ENCODE measurements around the gene CALD1.

CALD1 gene

GRCh38 chr7:134802762-134803161 is 23.3 kb downstream of the CALD1 start:
- Histone ChIP-seq H3K9ac (ENCODE audit: low read depth in 1 of 2, low read length in 2 of 2) (no peak overlapping the region), H3K4me1 (ENCODE audit: control insufficient read depth in 1 of 2, insufficient read depth in 2 of 2, low read length in 2 of 2) (no peaks in the 10 kb centered on the region), H3K27ac (ENCODE audit: low read depth, low read length) (no peak overlapping the region), H3K4me3 (ENCODE audit: low read depth in 1 of 2, low read length in 2 of 2) (no peak overlapping the region), H3K27me3 (ENCODE audit: control insufficient read depth in 1 of 2, insufficient read depth in 2 of 2, low read length in 2 of 2) (no peaks in the 10 kb centered on the region), H3K9me3 (ENCODE audit: control insufficient read depth in 1 of 2, low read length in 2 of 2) (peaks cover 0 to 4% of the 10 kb centered on the region in 2 donors), H3K36me3 (ENCODE audit: control insufficient read depth in 1 of 2, insufficient read depth in 2 of 2, low read length in 2 of 2) (no peaks in the 10 kb centered on the region)

GRCh38 chr7:134804351-134804750 is 24.9 kb downstream of the CALD1 start:
- H3K4me1 ChIP-seq (ENCODE audit: control insufficient read depth in 1 of 2, insufficient read depth in 2 of 2, low read length in 2 of 2) = no peaks in the 10 kb centered on the region
- H3K4me3 ChIP-seq (ENCODE audit: low read depth in 1 of 2, low read length in 2 of 2) = no peak overlapping the region
- no peak overlapping the region for H3K27ac ChIP-seq (ENCODE audit: low read depth, low read length)
- no peaks in the 10 kb centered on the region for H3K27me3 ChIP-seq (ENCODE audit: control insufficient read depth in 1 of 2, insufficient read depth in 2 of 2, low read length in 2 of 2)
- no peak overlapping the region for H3K9ac ChIP-seq (ENCODE audit: low read depth in 1 of 2, low read length in 2 of 2)
- H3K9me3 ChIP-seq (ENCODE audit: control insufficient read depth in 1 of 2, low read length in 2 of 2) = peaks cover 0 to 4% of the 10 kb centered on the region in 2 donors
- no peaks in the 10 kb centered on the region for H3K36me3 ChIP-seq (ENCODE audit: control insufficient read depth in 1 of 2, insufficient read depth in 2 of 2, low read length in 2 of 2)

GRCh38 chr7:134804854-134805253 is 25.4 kb downstream of the CALD1 start:
- Histone ChIP-seq H3K27me3 (ENCODE audit: control insufficient read depth in 1 of 2, insufficient read depth in 2 of 2, low read length in 2 of 2) (no peaks in the 10 kb centered on the region), H3K9me3 (ENCODE audit: control insufficient read depth in 1 of 2, low read length in 2 of 2) (peaks cover 0 to 4% of the 10 kb centered on the region in 2 donors), H3K4me3 (ENCODE audit: low read depth in 1 of 2, low read length in 2 of 2) (no peak overlapping the region), H3K36me3 (ENCODE audit: control insufficient read depth in 1 of 2, insufficient read depth in 2 of 2, low read length in 2 of 2) (no peaks in the 10 kb centered on the region), H3K4me1 (ENCODE audit: control insufficient read depth in 1 of 2, insufficient read depth in 2 of 2, low read length in 2 of 2) (no peaks in the 10 kb centered on the region), H3K9ac (ENCODE audit: low read depth in 1 of 2, low read length in 2 of 2) (no peak overlapping the region), H3K27ac (ENCODE audit: low read depth, low read length) (no peak overlapping the region)

- H3K9me3 ChIP-seq (ENCODE audit: control insufficient read depth in 1 of 2, low read length in 2 of 2) = peaks cover 0 to 4% of the 10 kb centered on the region in 2 donors
- H3K27ac ChIP-seq (ENCODE audit: low read depth, low read length) = no peak overlapping the region
- H3K27me3 ChIP-seq (ENCODE audit: control insufficient read depth in 1 of 2, insufficient read depth in 2 of 2, low read length in 2 of 2) = no peaks in the 10 kb centered on the region
- peaks cover 0 to 8% of the 10 kb centered on the region in 2 donors for H3K4me1 ChIP-seq (ENCODE audit: control insufficient read depth in 1 of 2, insufficient read depth in 2 of 2, low read length in 2 of 2)
- no peaks in the 10 kb centered on the region for H3K36me3 ChIP-seq (ENCODE audit: control insufficient read depth in 1 of 2, insufficient read depth in 2 of 2, low read length in 2 of 2)
- H3K4me3 ChIP-seq (ENCODE audit: low read depth in 1 of 2, low read length in 2 of 2) = no peak overlapping the region
- no peak overlapping the region for H3K9ac ChIP-seq (ENCODE audit: low read depth in 1 of 2, low read length in 2 of 2)
These were observed 26.8 kb downstream of the CALD1 start for GRCh38 chr7:134806197-134806596.

DNA sequence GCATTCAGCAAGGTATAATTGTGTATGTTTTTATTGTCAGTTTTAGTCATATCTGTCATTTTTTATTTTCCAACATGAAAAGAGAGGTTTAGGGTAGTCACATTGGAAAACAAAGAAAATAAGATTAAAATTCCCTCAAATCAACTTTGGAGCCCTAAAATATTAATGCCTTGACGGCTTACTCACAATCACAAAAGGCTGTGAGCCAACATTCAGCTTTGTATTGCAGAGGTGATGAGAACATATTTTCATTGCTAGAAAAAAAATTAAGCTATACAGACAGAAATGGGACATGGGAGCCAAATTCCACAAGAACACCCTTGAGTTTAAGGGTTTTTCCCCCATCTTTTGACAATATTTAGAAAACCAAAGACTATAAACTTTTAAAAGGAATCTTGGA is 30.2 kb downstream of the CALD1 start:
- no peak overlapping the region for H3K9ac ChIP-seq (ENCODE audit: low read depth in 1 of 2, low read length in 2 of 2)
- no peak overlapping the region for H3K27ac ChIP-seq (ENCODE audit: low read depth, low read length)
- no peaks in the 10 kb centered on the region for H3K36me3 ChIP-seq (ENCODE audit: control insufficient read depth in 1 of 2, insufficient read depth in 2 of 2, low read length in 2 of 2)
- no peak overlapping the region for H3K4me3 ChIP-seq (ENCODE audit: low read depth in 1 of 2, low read length in 2 of 2)
- no peaks in the 10 kb centered on the region for H3K9me3 ChIP-seq (ENCODE audit: control insufficient read depth in 1 of 2, low read length in 2 of 2)
- H3K4me1 ChIP-seq (ENCODE audit: control insufficient read depth in 1 of 2, insufficient read depth in 2 of 2, low read length in 2 of 2) = peaks cover 0 to 8% of the 10 kb centered on the region in 2 donors
- no peaks in the 10 kb centered on the region for H3K27me3 ChIP-seq (ENCODE audit: control insufficient read depth in 1 of 2, insufficient read depth in 2 of 2, low read length in 2 of 2)

DNA sequence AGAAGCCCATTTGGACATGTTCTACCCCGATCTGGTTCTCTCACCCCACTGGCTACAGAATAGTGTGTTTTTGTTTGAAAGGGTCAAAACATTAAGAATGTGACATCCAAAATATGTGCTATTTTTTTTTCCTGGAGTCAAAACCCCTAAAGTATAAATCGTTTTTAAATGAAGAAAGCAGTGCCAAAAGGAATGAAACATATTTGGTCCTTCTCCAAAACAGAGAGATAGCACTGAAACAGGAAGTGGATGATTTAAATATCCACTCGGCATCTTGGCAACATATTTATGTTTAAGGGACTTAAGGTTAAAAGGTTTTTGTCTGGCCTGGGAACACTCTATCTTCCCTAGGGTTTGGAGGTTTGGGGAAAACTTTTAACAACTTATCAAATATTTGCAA is 32.3 kb downstream of the CALD1 start:
- no peaks in the 10 kb centered on the region for H3K9me3 ChIP-seq (ENCODE audit: control insufficient read depth in 1 of 2, low read length in 2 of 2)
- no peak overlapping the region for H3K27ac ChIP-seq (ENCODE audit: low read depth, low read length)
- peaks cover 0 to 8% of the 10 kb centered on the region in 2 donors for H3K4me1 ChIP-seq (ENCODE audit: control insufficient read depth in 1 of 2, insufficient read depth in 2 of 2, low read length in 2 of 2)

DNA sequence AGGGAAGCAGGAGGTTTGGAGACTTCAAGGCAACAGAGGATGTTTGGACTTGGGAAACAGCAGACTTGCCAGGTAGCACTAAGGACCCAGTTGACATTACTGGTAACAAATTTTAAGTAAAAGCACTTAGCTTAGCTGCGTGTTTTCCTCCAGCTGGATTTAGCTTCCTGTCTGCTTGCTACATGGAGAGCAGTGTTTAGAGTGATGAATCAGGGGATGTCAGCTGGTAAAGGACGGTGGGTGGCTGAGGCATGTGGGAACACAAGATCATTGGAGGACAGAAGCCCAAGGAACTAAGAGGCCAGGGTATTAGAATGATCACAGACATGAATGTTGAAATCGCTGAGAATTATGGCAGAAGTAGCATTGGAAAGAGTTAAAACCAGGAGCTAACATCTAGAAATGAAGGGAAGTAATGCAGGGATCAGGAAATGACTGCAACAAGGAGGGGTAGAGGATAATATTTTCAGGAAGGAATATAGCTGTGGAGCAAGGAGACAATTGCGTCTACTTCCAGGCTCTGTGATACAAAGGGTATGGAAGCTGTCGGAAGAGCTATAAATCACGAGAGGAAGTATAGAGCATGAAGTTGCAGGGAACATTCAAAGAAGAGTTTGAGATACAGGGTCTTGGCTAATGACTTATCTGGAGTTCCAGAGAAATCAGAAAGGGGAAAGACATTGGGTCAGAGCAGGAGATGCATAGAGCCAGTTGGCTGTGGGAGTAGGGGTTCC is 34.4 kb downstream of the CALD1 start:
- Histone ChIP-seq H3K36me3 (ENCODE audit: control insufficient read depth in 1 of 2, insufficient read depth in 2 of 2, low read length in 2 of 2) (no peaks in the 10 kb centered on the region), H3K27ac (ENCODE audit: low read depth, low read length) (no peak overlapping the region), H3K4me1 (ENCODE audit: control insufficient read depth in 1 of 2, insufficient read depth in 2 of 2, low read length in 2 of 2) (peaks cover 0 to 8% of the 10 kb centered on the region in 2 donors), H3K4me3 (ENCODE audit: low read depth in 1 of 2, low read length in 2 of 2) (no peak overlapping the region), H3K27me3 (ENCODE audit: control insufficient read depth in 1 of 2, insufficient read depth in 2 of 2, low read length in 2 of 2) (no peaks in the 10 kb centered on the region), H3K9ac (ENCODE audit: low read depth in 1 of 2, low read length in 2 of 2) (no peak overlapping the region), H3K9me3 (ENCODE audit: control insufficient read depth in 1 of 2, low read length in 2 of 2) (no peaks in the 10 kb centered on the region)

More for the DNA sequence above, 32.3 kb downstream of the CALD1 start:
- Histone ChIP-seq H3K36me3 (ENCODE audit: control insufficient read depth in 1 of 2, insufficient read depth in 2 of 2, low read length in 2 of 2) (no peaks in the 10 kb centered on the region), H3K27me3 (ENCODE audit: control insufficient read depth in 1 of 2, insufficient read depth in 2 of 2, low read length in 2 of 2) (no peaks in the 10 kb centered on the region), H3K9ac (ENCODE audit: low read depth in 1 of 2, low read length in 2 of 2) (no peak overlapping the region), H3K4me3 (ENCODE audit: low read depth in 1 of 2, low read length in 2 of 2) (no peak overlapping the region)

DNA sequence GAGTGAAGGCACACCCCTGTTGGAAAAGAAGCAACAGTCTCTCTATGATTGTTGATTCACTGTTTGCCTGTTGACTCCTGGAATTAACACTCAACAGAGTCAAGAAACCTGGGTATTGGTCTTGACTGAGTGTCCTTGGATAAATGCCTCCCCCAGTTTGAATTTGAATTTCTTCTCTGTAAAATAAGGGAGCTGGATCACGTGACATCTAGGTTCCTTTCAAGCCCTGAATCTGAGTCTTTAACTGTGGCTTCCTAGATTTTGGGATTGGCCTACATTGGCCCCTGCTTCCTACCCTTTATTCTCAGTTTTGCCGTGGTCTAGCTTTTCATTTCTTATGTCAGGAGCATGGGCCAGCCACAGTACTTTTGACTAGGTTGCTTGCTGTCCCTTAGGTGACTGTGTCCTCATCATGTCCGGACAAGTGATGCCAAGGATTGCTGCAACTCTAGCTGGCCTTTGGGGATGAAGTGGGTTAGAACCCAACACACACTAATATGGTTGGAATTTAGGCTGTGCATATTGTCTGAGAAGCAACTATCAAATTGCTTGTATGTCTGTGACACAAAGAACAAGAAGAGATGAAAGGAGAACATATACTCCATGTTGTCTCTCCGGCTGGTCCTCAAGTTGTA is 35.4 kb downstream of the CALD1 start:
- Histone ChIP-seq H3K4me1 (ENCODE audit: control insufficient read depth in 1 of 2, insufficient read depth in 2 of 2, low read length in 2 of 2) (peaks cover 0 to 8% of the 10 kb centered on the region in 2 donors), H3K9me3 (ENCODE audit: control insufficient read depth in 1 of 2, low read length in 2 of 2) (no peaks in the 10 kb centered on the region), H3K4me3 (ENCODE audit: low read depth in 1 of 2, low read length in 2 of 2) (no peak overlapping the region), H3K27ac (ENCODE audit: low read depth, low read length) (no peak overlapping the region), H3K9ac (ENCODE audit: low read depth in 1 of 2, low read length in 2 of 2) (no peak overlapping the region), H3K27me3 (ENCODE audit: control insufficient read depth in 1 of 2, insufficient read depth in 2 of 2, low read length in 2 of 2) (no peaks in the 10 kb centered on the region), H3K36me3 (ENCODE audit: control insufficient read depth in 1 of 2, insufficient read depth in 2 of 2, low read length in 2 of 2) (no peaks in the 10 kb centered on the region)

- Histone ChIP-seq H3K27me3 (ENCODE audit: control insufficient read depth in 1 of 2, insufficient read depth in 2 of 2, low read length in 2 of 2) (no peaks in the 10 kb centered on the region), H3K36me3 (ENCODE audit: control insufficient read depth in 1 of 2, insufficient read depth in 2 of 2, low read length in 2 of 2) (no peaks in the 10 kb centered on the region), H3K4me3 (ENCODE audit: low read depth in 1 of 2, low read length in 2 of 2) (no peak overlapping the region), H3K9me3 (ENCODE audit: control insufficient read depth in 1 of 2, low read length in 2 of 2) (no peaks in the 10 kb centered on the region), H3K27ac (ENCODE audit: low read depth, low read length) (no peak overlapping the region), H3K9ac (ENCODE audit: low read depth in 1 of 2, low read length in 2 of 2) (no peak overlapping the region), H3K4me1 (ENCODE audit: control insufficient read depth in 1 of 2, insufficient read depth in 2 of 2, low read length in 2 of 2) (no peaks in the 10 kb centered on the region)
These were observed 39.3 kb downstream of the CALD1 start for GRCh38 chr7:134818613-134819345.

DNA sequence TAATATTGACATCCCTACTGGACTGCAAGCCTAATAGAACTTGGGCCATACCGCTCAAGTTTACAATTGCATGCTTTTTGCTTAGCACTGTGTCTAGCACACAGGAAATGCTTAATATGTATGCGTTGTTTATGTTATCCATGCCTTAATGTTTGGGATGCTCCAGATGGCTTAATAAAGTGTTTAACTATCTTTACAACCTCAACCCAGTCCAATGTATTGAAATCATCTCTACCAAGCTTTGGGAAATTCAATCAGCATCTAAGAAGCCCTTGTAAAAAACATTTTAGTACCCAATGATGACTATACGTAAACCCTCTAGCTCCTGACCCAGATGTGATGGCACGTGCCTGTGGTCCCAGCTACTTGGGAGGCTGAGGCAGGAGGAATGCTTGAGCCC is 40.0 kb downstream of the CALD1 start:
- H3K9me3 ChIP-seq (ENCODE audit: control insufficient read depth in 1 of 2, low read length in 2 of 2) = no peaks in the 10 kb centered on the region
- no peak overlapping the region for H3K9ac ChIP-seq (ENCODE audit: low read depth in 1 of 2, low read length in 2 of 2)
- no peak overlapping the region for H3K27ac ChIP-seq (ENCODE audit: low read depth, low read length)
- no peaks in the 10 kb centered on the region for H3K27me3 ChIP-seq (ENCODE audit: control insufficient read depth in 1 of 2, insufficient read depth in 2 of 2, low read length in 2 of 2)
- no peaks in the 10 kb centered on the region for H3K4me1 ChIP-seq (ENCODE audit: control insufficient read depth in 1 of 2, insufficient read depth in 2 of 2, low read length in 2 of 2)
- H3K36me3 ChIP-seq (ENCODE audit: control insufficient read depth in 1 of 2, insufficient read depth in 2 of 2, low read length in 2 of 2) = no peaks in the 10 kb centered on the region
- H3K4me3 ChIP-seq (ENCODE audit: low read depth in 1 of 2, low read length in 2 of 2) = no peak overlapping the region

All from duodenal mucosa (tissue), 2 donors.